GM19025 (cell line): ENCODE measurements around the gene ARHGAP8.

Experiments
- ATAC-seq: cut with Tn5 transposase; IDR thresholded peaks from one replicate; pipeline ENCODE4 v1.9.1; 2021; ENCODE audit warnings: mild to moderate bottlenecking, low read depth, moderate library complexity; ENCODE audit not compliant: unreplicated experiment

Gene ARHGAP8

DNA sequence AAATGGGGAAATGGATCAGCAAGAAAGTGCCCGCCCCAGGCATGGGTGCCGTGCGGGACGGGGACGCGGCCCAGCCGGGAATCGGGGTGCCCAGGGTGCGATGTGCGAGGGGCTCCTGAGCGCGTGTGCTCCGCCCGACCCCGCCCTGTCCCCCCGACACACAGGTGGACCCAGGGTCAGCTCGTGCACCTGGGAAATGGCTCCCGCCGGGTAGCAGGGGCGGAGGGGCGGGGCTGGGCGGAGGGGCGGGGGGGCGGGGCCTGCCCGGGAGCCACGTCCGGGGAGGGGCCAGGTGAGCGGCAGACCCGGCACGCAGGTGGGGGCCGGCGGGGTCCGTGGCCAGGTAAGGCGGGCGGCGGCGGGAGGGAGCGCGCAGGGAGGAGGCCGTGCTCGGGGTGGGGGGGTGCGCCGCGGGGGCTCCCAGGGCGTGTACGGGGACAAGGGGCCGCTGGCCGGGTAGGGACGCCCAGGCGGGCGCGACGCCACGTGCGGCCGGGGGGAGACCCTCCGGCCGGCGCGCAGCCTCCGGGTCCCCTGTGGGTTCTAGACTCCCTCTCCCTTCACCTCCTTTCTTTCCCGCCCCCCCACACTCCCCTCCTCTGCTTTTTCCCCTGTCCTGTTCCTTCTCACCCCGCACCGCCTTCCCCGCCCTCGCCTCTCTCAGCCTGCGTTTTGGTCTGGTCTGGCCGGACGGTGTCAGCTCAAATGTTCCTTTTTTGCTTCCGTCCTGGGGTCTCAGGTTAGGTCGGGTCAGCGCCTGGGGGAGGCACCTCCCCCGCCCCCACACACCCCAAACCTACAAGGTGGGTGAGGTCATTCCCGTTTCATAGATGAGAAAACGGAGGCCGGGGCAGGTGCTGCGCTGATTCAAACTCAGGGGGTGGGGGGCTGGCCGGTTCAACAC lies at the start of gene ARHGAP8:
TSS of gene ARHGAP8 (plus strand) at position 291 of the 904 bp plus-strand sequence. CDS start 33,953 bp downstream, outside the sequence.
- ATAC-seq = no peak

DNA sequence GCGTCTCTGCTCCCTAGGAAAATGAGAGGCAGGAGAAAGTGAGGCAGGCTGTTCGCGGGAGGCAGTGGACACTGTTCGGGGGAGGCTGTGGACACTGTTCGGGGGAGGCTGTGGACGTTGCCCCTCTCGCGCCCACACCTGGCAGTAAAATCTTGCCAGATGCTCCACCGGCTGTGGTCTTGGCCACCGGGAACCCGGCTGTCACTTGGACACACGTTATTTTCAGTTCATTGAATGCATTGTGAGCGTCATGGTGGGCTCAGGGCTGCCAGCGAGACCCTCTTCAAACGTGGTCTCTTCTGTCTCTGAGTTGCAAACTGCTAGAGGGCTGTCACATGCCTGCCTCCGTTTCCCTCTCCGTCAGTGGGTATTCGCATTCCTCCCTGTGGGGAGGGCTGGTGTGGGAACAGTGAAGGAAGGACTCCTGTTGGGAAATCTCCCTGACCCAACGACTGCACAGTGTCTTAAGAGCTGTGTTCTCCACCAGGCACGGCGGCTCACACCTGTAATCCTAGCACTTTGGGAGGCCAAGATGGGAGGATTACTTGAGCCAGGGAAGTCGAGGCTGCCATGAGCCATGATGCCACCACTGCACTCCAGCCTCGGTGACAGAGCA lies 49.0 kb upstream of the ARHGAP8 start:
- no peak for ATAC-seq

DNA sequence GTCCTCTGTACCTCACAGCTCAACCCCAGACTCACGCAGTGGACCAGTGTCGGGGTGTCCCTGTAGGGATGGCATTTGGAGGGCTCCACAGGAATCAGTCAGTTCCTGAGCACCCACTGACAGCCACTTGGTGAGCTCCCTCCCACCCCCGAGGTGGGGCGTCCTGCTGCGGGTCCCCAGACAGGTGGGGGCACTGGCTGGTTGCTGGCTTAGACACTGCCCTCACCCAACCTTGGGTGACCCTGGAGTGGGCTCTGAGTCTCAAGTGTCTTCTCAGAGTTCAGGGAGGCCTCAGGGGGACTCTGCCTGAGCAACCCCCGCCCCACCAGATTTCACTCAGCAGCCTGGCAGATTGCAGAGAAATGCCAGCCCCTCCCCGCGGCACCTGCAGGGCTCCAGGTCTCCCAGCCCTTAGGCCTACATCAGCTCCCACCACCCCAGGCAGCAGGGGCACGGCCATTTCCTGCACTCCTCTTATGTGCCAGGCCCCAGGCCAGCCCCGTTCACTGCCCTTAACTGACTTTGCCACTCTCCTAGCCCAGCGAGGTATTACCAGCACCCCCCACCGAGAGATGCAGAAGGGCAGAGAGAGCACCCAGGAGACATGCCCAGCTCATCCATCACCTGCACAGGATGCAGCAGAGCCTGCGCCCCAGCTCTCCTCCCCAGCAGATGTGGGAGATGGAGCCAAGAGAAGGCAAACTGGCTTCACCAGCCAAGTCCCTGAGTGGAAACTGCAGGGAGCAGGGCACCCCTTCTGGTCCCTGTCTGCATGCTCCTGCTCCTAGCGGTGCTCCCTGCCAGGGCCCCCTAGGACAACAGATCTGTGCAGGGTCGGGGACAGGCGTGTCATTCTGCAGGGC lies 48.0 kb upstream of the ARHGAP8 start:
- ATAC-seq = no peak

DNA sequence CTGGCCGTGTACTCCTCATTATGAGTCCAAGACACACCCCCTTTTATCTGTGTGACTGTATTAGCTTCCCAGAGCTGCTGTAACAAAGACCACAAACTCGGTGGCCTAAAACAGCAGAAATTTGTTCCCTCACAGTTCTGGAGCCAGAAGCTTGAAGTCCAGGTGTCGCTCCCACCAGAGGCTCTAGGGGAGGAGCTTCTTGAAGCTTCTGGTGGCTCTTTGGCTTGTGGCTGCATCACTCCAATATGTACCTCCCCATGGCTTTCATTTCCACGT lies 47.4 kb upstream of the ARHGAP8 start:
- no peak for ATAC-seq

DNA sequence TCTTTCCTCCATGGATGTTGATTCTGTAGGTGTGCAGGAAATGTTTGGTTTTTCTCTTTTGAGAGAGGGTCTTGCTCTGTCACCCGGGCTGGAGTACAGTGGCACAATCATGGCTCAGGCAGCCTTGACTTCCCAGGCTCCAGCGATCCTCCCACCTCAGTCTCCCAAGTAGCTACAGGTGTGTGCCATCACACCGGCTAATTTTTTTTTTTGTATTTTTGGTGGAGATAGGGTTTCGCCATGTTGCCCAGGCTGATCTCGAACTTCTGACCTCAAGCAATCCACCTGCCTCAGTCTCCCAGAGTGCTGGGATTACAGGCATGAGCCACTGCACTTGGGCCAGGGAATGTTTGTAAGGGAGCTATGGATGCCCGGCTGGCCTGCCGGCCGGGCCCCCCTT lies 45.9 kb upstream of the ARHGAP8 start:
- ATAC-seq = no peak

DNA sequence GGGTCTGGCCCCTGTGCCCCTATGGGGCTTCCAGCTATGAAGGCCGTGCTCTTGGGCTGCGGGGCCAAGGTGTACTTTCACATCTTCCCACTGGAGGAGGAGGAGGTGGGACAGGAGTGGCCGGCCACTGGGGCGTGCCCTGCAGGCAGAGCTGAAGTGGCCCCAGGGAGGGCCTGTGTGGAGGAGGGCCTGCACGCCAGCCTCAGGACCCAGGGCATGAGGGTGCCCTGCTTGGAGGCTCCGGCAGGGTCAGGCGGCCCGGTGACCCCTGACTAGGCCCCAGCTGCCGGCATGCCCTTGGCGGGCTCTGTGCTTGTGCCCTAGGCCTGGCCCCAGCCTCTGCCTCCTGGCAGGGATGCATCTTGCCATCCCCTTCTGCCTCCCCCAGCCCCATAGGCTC lies 45.2 kb upstream of the ARHGAP8 start:
- no peak for ATAC-seq

DNA sequence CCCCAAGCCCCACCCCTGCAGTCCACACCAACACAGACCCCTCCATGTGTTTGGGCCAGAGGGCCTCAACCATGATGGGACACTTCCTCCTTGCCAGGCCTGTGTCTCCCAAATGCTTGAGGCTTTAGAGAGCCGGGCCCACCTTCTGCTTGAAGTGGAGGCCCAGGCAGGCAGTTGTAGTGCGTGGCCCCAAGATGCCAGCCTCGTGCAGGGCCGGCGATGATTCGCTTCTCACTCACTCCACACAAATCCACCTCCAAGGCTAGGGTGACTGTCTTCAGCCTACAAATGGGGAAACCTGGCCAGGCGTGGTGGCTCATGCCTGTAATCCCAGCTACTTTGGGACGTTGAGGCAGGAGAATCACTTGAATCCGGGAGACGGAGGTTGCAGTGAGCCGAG lies 44.6 kb upstream of the ARHGAP8 start:
- ATAC-seq = no peak

DNA sequence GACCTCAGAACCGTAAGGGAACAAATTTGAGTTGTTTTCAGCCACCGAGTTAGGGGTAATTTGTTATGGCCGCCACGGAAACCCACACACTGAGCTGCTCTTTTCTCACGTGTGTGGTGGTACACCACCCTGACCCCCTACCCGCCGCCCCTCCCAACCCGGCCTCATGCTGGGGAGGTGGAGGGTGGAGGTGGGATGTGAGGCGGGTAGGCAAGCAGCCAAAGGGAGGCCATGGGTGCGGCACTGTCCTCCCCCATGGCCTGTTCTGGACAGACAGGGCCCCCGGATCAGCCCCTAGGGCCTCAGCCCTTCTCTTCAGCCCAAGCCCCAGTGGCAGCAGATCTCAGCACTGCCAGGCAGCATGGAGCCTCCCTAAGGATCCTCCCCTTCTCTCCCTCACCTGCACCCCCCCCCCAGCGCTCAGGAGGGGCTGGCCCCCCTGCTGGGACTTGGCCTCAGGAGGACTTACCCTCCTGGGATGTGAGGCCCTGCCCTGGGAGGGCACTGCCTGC lies 42.4 kb upstream of the ARHGAP8 start:
- no peak for ATAC-seq

DNA sequence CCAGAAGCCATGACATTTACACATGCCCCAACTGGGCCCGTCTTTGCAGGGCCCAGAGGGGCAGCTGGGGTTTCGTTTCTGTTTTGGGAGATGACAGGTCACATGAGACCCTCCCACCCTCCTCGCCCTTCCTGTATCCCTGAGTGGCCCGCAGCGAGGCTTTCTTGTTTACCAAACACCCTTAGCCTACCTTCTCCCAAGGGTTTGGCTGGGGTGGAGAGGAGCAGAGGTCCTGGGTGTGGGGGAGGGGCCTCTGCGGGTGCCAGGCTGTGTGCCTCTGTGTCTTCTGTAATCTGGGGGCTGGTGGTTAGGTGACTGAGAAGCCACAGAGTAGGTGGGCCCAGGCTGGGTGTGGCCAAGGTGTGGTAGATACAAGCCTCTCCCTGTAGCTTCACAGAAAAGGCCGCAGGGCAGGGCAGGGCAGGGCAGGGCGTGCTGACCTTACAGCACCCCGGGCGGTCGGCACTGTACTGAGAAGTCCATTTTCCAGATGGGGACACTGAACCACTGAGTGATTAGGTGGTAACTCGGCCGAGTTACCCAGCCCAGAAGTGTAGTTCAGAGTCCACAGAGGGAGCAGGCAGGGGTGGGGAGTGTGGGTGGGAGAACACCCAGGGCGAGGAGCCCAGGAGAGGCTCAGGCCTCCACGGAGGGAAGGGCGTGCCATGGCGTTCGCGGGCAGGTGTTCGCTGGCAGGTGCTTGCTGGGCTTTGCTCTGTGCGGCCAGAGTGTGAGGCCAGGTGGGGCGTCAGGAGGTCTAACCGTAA lies 41.7 kb upstream of the ARHGAP8 start:
- ATAC-seq = no peak

DNA sequence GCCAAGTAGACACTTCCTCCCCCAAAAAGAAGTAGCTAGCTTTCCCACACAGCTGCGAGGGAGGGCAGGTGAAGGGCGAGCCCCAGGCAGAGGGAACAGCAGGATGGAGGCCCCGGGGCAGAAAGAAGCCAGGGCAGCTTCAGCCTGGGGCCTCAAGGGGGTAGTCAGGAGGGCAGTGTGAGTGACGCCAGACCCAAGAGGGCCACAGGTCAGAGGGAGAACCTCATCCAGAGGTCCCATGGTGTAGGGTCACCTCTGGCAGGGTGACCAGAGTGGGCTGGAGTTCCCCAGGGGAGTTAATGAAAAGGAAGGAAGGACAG lies 41.2 kb upstream of the ARHGAP8 start:
- ATAC-seq = no peak

DNA sequence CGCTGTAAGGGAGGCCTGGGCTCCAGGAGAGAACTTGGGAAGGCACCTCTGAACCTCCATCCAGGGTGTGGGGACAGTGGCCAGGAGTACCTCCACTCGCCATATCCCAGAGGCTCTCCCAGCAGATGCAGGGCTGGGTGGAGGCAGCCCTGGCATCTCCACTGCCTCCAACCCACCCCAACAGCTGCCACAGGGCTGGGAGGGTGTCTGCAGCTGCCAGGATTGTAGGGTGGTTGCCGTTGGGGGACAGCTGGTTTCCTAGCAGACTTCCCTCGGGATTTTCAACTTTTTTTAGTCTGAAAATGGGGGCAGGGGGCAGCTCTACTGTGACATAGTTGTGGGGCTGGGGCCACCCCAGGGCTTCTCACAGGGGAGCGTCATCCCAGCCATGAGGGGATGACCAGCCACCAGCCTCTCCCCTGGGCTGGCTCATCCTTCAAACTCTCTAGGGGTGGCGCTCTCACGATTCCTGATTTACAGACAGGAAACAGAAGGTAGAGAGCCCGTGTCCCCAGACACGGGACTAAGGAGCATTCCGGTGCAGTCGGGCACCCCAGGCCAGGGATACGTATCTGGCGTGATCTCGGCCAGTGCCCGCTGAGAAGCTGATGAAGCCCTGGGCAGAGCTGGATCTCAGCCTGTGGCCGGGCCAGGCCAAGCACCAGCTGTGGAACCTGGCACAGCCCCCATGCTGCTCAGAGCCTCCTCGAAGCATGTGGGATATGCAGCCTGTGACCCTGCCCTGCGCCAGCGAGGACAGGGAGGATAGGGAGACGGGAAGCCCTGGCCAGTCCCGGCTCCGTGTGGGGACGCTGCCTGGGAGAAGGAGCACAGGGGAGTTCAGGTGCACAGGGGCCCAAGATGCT lies 40.5 kb upstream of the ARHGAP8 start:
- no peak for ATAC-seq

DNA sequence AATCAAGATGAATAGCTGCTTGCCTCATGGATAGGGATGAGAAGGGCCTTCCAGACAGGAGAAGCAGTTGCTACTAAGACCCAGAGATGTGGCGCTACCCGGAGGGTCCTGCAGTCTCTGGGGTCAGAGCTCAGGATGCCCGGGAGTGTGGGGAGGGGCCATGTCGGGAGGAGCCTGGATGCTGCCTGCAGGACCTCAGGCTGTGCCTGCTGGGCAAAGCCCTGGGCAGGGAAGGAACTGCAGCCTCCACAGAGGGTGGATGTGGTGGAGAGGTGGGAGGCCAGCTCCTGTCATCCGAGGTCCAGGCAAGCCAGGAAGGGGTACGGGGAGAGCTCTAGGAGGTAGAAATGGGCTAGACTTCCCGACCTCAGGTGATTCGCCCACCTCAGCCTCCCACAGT lies 39.4 kb upstream of the ARHGAP8 start:
- ATAC-seq = no peak

DNA sequence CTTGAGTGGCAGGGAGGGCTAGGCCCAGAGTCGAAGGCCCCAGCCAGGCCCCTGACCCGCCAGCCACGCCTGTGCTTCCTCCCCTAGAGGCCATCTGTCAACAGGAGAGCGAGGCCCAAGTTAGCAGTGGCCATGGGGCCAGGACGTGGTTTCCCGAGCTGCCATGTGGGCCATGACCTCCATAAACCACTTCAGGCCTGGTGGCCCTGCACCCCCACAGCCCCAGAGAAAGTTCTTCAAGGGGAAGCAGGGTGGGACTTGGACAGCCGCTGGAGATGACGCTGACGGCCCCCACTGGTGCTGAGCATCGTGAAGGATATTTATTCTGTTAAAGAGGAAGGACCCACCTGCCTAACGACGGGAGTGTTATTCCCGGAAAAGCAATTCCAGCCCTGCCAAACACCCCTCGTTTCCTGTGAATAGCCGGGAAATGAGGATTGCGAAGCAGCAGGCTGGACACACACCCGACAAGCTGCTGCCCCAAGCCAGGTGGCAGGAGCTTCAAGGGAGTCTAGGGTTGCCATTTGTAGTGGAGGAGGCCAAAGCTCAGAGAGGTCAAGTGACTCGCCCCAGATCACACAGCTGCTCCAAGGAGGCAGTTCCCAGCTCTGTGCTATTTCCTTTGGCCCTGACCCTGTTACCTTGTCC lies 37.5 kb upstream of the ARHGAP8 start:
- no peak for ATAC-seq

DNA sequence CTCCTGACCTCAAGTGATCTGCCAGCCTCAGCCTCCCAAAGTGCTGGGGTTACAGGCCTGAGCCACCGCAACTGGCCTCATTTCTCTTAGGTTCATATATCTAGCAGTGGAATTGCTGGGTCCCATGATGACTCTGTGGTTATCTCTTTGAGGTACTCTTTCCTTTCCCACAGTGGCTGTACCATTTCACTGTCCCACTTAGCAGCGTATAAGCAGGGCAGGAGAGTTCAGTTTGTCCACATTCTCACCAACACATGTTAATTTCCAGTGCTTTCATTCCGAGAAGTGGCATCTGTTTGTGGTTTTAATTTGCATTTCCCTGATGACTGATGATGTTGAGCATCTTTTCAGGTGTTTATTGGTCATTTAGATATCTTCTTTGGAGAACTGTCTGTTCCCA lies 34.0 kb upstream of the ARHGAP8 start:
- no peak for ATAC-seq

DNA sequence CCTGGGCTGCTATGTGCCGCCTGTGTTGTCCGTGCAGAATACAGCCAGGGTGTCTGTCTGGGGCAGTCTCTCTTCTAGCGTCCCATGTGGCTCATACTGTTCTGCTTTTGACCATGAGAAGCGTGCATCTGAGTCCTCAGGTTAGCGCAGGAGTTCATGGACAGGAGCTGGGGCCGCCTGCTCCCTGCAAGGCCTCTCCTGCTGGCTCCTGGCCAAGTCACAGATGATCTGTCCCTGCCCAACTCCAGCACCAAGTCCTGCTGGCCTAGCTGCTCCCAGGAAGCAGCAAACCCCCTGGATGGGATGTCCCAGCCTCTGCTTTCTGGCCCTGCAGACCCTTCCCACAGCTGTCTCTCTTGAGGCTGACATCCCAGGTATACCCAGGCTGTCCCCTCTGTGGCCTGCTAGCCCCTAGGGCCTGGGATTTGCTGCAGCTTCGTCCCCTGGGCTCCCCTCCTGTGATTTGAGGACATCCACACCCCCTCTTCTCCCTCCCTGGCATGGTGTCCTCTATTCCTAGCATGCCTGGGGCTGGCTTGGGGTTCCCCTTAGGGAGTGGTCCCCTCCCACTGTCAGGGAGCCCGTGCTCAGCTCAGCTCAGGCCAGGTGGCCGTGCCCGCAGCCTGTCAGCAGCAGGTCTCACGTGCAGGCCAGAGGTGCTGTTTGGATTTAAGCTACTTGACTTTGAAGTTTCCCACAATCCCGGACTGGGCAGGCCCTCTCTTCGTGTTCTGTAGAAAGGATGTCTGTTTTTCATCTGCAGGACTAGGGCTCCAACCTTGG lies 32.6 kb upstream of the ARHGAP8 start:
- ATAC-seq = no peak

DNA sequence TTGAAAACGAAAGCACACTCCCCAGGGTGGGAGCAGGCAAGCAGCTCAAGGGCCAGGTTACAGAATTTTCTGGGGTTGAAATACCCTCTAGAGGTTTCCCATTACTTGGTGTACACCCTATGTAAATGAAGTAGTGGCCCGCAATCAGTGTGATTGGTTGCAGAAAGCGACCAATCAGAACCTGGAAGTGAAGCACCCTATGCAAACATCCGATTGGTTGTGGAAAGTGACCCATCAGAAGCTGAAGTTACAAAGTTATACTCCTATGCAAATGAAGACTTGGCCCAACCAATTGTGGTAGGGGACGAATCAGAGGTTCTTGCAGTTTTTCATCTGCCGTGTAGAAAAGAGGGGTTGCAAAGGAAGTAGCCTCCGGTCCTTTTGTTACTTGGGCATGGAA lies 31.2 kb upstream of the ARHGAP8 start:
- ATAC-seq = no peak

DNA sequence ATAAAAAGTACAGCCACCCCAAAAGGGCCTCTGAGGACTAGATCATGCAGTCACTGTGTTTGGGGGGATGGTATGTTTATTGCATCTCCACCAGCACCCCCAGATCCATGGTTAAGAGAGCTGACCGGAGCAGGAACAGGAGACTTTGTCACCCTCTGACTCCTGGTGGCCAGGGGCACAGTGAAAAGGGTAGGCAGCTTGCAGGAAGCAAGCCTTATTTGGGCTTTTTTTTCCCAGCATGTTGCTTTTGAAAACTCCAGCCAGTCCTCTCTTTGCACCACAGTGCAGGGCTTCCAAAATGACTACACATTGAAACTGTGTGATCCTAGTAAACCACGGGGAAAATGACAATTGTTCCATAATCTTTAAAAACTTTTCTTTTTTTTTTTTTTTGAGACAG lies 29.8 kb upstream of the ARHGAP8 start:
- no peak for ATAC-seq

DNA sequence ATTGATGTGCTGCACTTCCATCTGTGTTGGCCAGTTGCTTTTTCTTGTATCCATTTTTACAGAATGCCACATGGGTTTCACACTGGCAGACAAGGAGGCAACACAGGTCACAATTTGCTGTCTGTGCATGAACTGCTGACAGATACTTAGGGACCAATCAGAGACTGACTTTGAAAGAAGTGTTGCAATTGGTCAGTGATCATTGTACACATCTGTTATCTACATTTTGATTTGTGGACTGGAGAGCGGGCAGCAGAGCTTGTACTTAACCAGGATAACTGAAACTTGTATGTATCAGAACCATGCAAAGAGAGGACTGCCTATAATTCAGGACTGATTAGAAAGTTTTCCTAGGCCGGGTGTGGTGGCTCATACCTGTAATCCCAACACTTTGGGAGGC lies 28.6 kb upstream of the ARHGAP8 start:
- no peak for ATAC-seq
